Liver (tissue), 3 donors: ENCODE measurements around the gene DPH3.

Source experiments
- CTCF ChIP-seq: fragments of 150-350 bp; IDR thresholded peaks from 2 replicates; pipeline ENCODE4 v1.5.1; 2017; ENCODE audit warnings: improper control_type of control experiment, low read depth, low read length; ENCODE audit not compliant: missing input control
- JUND ChIP-seq, 2 donors: IDR thresholded peaks; 2 replicates each; pipeline ENCODE4 v1.6.1; 2016; ENCODE audit warnings: antibody characterized with exemption in 2 of 2
- MAX ChIP-seq: IDR thresholded peaks from 2 replicates; pipeline ENCODE4 v1.6.1; 2016; ENCODE audit warnings: antibody characterized with exemption
- TAF1 ChIP-seq: conservative IDR thresholded peaks from 2 replicates; pipeline ENCODE4 v1.6.1; 2016; ENCODE audit warnings: antibody characterized with exemption, mild to moderate bottlenecking
- YY1 ChIP-seq: IDR thresholded peaks from 2 replicates; pipeline ENCODE4 v1.6.1; 2016; ENCODE audit warnings: antibody characterized with exemption, mild to moderate bottlenecking
- donor health status: healthy.
- donor health status: healthy.

GRCh38 chr3:16211176-16211904 lies 53.4 kb downstream of the DPH3 start:
- TF ChIP-seq CTCF (no peak), JUND (IDR thresholded peaks at IDR 0.05) (no peak), YY1 (no peak), TAF1 (no peak), MAX (no peak)
